Esophagus (tissue), 2 donors: ENCODE data around the gene RER1. TPM values are rescaled to one million over a fixed set of nuclear protein-coding genes. Genes with fewer than 3 reads are reported as not detected.

ENCODE experiments used
- H3K27ac ChIP-seq, 2 donors: one replicate each; pipeline ENCODE4 v1.5.1; 2013; ENCODE audit warnings: low read depth in 2 of 2, mild to moderate bottlenecking in 2 of 2, inconsistent platforms in 1 of 2, low read length in 1 of 2, moderate library complexity in 1 of 2
- H3K27me3 ChIP-seq, 2 donors: one replicate each; pipeline ENCODE4 v1.6.1; 2013; ENCODE audit warnings: low read length in 2 of 2, control low read depth in 1 of 2, mild to moderate bottlenecking in 1 of 2; ENCODE audit not compliant: insufficient read depth in 2 of 2, control insufficient read depth in 1 of 2
- H3K36me3 ChIP-seq, 2 donors: one replicate each; pipeline ENCODE4 v1.6.1; 2013; ENCODE audit warnings: low read length in 1 of 2; ENCODE audit not compliant: control insufficient read depth in 2 of 2, insufficient read depth in 2 of 2
- H3K4me1 ChIP-seq, 2 donors: one replicate each; pipeline ENCODE4 v1.6.1; 2013; ENCODE audit warnings: low read length in 1 of 2; ENCODE audit not compliant: control insufficient read depth in 2 of 2, insufficient read depth in 2 of 2
- H3K4me3 ChIP-seq, 2 donors: one replicate each; pipeline ENCODE4 v1.5.1; 2013; ENCODE audit warnings: low read length in 2 of 2, mild to moderate bottlenecking in 2 of 2, low read depth in 1 of 2, moderate library complexity in 1 of 2
- H3K9me3 ChIP-seq, 2 donors: one replicate each; pipeline ENCODE4 v1.6.1; 2013; ENCODE audit warnings: mild to moderate bottlenecking in 2 of 2, low read depth in 1 of 2, low read length in 1 of 2, moderate library complexity in 1 of 2; ENCODE audit not compliant: control insufficient read depth in 2 of 2, insufficient read depth in 1 of 2
- WGBS, 2 donors: extraction: QIAGEN DNeasy Blood & Tissue Kit; methylation state at CpG; one replicate each; pipeline ENCODE4 v1.1.7; 2013; 5-methylcytosine and 5-hydroxymethylcytosine counted together
- polyA plus RNA-seq, 2 donors: library from polyadenylated mRNA; stranded (reverse); fragments of 200-250 nt; gene quantifications; one replicate each; pipeline ENCODE4 v1.2.3, GENCODE V29; 2013
- donor health status: healthy with polysubstance abuse.
- donor health status: Bipolar disorder and iron deficiency.

The RER1 gene
- polyA plus RNA-seq, 2 donors = 85.8 to 116 TPM

- 34 to 42% methylated on average over 9 to 10 of the region's 10 CpGs for WGBS, 2 donors
- Histone ChIP-seq H3K4me1 (peaks cover 5 to 37% of the 10 kb centered on the region in 2 donors), H3K36me3 (peaks cover 0 to 17% of the 10 kb centered on the region in 2 donors), H3K27ac (no peak overlapping the region), H3K27me3 (no peaks in the 10 kb centered on the region), H3K4me3 (no peak overlapping the region), H3K9me3 (peaks cover 0 to 3% of the 10 kb centered on the region in 2 donors)
These were observed 39.9 kb downstream of the RER1 start for GRCh38 chr1:2431518-2431917.

DNA sequence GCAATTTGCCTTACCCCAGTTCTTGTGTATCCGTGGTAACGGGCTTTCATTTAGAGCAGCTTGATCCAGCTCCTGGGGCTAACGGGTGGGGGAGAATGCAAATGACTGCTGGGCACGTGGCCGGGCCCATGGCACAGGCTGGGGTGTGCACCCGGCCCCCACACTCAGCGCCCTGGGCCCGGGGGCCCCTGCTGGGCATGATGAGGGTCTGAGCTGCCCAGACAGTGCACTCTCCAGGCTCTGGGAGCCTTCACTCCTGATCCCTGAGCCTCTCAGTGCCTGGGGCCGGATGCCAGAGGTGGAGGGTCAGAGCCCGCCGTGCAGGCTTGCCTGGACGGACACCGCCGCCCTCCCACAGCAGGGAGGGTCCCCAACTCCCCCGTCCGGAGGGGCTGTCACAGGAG is 40.8 kb downstream of the RER1 start:
- H3K36me3 ChIP-seq = peaks cover 0 to 17% of the 10 kb centered on the region in 2 donors
- peaks cover 0 to 3% of the 10 kb centered on the region in 2 donors for H3K9me3 ChIP-seq
- 33 to 40% methylated on average over 15 to 16 of the region's 16 CpGs for WGBS, 2 donors
- H3K27me3 ChIP-seq = no peaks in the 10 kb centered on the region
- H3K27ac ChIP-seq = no peak overlapping the region
- peaks cover 4 to 35% of the 10 kb centered on the region in 2 donors for H3K4me1 ChIP-seq
- no peak overlapping the region for H3K4me3 ChIP-seq

DNA sequence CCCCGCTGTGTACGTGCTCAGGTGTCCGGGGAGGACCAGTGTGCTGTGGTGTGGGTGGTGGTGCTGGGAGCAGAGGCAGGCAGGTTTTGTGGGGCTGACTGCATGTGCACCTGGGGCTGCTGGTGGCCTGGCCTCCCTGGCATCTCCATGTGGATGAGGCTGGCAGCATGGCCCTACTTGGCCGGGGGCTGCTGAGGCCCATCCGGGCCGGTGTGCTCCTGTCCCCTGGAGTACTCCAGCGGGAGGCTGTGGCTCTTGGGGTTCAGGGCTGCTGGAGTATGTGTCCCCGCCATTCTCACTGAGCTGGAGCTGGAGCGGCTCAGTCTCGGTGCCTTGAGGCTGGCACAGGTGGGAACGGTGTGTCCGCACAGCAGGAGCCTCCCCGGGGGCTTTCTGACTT is 41.6 kb downstream of the RER1 start:
- no peak overlapping the region for H3K27ac ChIP-seq
- no peak overlapping the region for H3K4me3 ChIP-seq
- no peaks in the 10 kb centered on the region for H3K27me3 ChIP-seq
- WGBS, 2 donors = 84 to 89% methylated on average over 13 of the region's 13 CpGs
- H3K36me3 ChIP-seq = peaks cover 0 to 17% of the 10 kb centered on the region in 2 donors
- H3K4me1 ChIP-seq = peaks cover 4 to 35% of the 10 kb centered on the region in 2 donors
- H3K9me3 ChIP-seq = peaks cover 0 to 3% of the 10 kb centered on the region in 2 donors

DNA sequence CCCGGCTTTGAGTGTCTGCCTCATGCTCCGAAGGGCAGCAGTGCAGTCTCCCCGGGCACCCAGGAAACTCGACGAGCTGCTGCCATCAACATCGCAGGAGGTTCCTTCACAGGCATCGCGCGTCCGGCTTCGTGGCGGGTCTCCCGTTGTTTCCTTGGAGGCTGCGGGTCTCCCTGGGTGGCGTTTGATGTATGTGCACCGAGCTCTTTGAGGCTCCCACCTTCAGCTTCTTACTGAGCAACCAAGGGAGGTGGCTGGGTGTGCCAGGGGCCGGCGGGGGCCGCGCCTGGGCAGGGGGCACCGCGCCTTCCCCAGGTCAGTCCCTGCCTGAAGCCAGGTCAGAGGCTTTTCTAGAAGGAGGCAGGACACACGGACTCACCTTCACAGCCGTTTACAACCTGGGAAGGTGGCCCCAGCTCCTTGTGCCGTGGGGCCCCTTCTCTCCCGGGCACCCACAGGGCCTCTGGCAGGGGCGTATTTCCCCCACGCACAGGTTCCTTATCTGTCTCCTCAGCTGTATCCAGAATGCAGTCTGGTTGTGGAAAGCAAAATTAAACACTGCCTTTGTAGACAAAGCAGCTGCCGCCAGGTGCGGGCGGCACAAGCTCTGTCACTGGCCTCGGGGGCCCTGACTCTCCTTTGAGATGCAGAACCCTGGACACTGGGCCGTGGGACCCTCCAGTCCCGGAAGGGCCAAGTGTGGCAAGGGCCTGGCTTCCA is 42.5 kb downstream of the RER1 start:
- H3K27ac ChIP-seq = no peak overlapping the region

GRCh38 chr1:2435091-2435490 is 43.5 kb downstream of the RER1 start:
- Histone ChIP-seq H3K27me3 (no peaks in the 10 kb centered on the region), H3K9me3 (peaks cover 0 to 3% of the 10 kb centered on the region in 2 donors), H3K4me3 (no peak overlapping the region), H3K4me1 (peaks cover 6 to 33% of the 10 kb centered on the region in 2 donors), H3K27ac (no peak overlapping the region), H3K36me3 (peaks cover 0 to 17% of the 10 kb centered on the region in 2 donors)
- 67 to 73% methylated on average over 9 of the region's 9 CpGs for WGBS, 2 donors

More for the DNA sequence above, 42.5 kb downstream of the RER1 start:
- peaks cover 0 to 17% of the 10 kb centered on the region in 2 donors for H3K36me3 ChIP-seq
- WGBS, 2 donors = 68 to 72% methylated on average over 34 of the region's 34 CpGs
- no peaks in the 10 kb centered on the region for H3K27me3 ChIP-seq
- no peak overlapping the region for H3K4me3 ChIP-seq
- H3K9me3 ChIP-seq = peaks cover 0 to 3% of the 10 kb centered on the region in 2 donors
- H3K4me1 ChIP-seq = peaks cover 6 to 39% of the 10 kb centered on the region in 2 donors

DNA sequence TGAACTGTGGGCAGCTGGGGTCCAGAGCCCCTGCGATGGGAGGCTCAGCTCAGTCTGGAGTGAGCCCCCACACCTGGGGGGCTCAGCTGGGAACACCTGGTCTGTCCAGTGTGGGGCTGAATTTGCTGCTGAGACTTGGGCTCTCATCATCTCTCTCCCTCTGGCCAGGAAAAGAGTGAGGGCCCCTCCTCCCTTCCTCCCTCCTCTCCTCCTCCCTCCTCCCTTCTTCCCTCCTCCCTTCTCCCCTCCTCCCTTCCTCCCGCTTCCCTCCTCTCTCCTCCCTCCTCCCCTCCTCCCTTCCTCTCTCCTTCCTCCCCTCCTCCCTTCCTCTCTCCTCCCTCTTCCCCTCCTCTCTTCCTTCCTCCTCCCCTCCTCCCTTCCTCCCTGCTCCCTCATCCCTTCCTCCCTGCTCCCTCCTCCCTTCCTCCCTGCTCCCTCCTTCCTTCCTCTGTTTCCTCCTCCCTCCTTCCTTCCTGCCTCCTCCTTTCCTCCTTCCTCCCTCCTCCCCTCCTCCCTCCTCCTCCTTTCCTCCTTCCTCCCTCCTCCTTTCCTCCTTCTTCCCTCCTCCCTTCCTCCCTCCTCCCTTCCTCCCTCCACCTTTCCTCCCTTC is 44.2 kb downstream of the RER1 start:
- peaks cover 0 to 3% of the 10 kb centered on the region in 2 donors for H3K9me3 ChIP-seq
- 50 to 59% methylated on average over 1 to 2 of the region's 2 CpGs for WGBS, 2 donors

DNA sequence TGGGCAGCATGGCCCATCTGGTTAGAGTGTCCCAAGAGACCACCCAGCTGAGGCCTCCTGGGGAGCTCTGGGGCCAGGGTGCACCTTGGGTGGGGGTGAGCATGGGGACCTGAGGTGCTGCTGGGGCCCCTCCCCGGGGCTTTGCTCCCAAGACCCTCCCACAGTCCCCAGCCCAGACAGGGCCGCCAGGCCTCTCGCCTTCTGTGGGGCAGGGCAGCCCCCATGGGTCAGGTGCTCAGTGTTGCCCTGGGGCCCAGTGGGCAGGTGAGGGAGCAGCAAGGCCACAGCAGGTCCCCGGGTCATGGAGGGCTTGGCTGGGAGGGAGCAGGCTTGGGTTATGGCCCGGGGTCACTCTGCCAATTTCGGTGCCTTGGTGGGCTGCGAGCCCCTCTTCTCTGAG is 45.2 kb downstream of the RER1 start:
- 74 to 88% methylated on average over 5 to 7 of the region's 7 CpGs for WGBS, 2 donors
- H3K27ac ChIP-seq = no peak overlapping the region
- H3K36me3 ChIP-seq = peaks cover 0 to 11% of the 10 kb centered on the region in 2 donors
- peaks cover 0 to 4% of the 10 kb centered on the region in 2 donors for H3K27me3 ChIP-seq
- no peak overlapping the region for H3K4me3 ChIP-seq
- peaks cover 0 to 3% of the 10 kb centered on the region in 2 donors for H3K9me3 ChIP-seq
- H3K4me1 ChIP-seq = peaks cover 6 to 18% of the 10 kb centered on the region in 2 donors

More for the DNA sequence above, 44.2 kb downstream of the RER1 start:
- H3K27ac ChIP-seq = no peak overlapping the region
- H3K27me3 ChIP-seq = peaks cover 0 to 2% of the 10 kb centered on the region in 2 donors
- H3K36me3 ChIP-seq = peaks cover 0 to 12% of the 10 kb centered on the region in 2 donors
- no peak overlapping the region for H3K4me3 ChIP-seq
- H3K4me1 ChIP-seq = peaks cover 6 to 28% of the 10 kb centered on the region in 2 donors

DNA sequence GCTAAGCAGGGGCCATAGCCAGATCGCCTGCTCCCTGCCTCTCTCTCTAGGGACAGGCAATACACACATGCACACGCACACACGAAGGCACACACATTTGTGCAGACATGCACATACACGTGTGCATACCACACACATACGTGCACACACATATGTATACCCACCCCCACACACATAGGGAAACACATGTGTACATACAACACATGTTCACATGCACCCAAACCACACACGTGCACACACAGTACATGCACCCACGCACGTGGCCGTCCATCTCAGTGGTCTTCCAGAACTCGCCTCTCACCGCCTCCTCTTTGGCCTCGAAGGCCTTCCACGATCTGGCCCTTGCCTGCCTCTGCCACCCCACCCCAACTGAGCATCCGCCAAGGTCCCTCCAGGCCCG is 46.0 kb downstream of the RER1 start:
- Histone ChIP-seq H3K4me3 (no peak overlapping the region), H3K4me1 (peaks cover 3 to 14% of the 10 kb centered on the region in 2 donors), H3K9me3 (peaks cover 0 to 3% of the 10 kb centered on the region in 2 donors), H3K27ac (no peak overlapping the region), H3K36me3 (peaks cover 0 to 9% of the 10 kb centered on the region in 2 donors), H3K27me3 (peaks cover 0 to 4% of the 10 kb centered on the region in 2 donors)
- 60 to 77% methylated on average over 15 of the region's 15 CpGs for WGBS, 2 donors

- Histone ChIP-seq H3K36me3 (peaks cover 0 to 5% of the 10 kb centered on the region in 2 donors), H3K27me3 (peaks cover 0 to 4% of the 10 kb centered on the region in 2 donors), H3K9me3 (peaks cover 0 to 3% of the 10 kb centered on the region in 2 donors), H3K27ac (no peak overlapping the region), H3K4me3 (no peak overlapping the region), H3K4me1 (peaks cover 3 to 16% of the 10 kb centered on the region in 2 donors)
- WGBS, 2 donors = 35 to 59% methylated on average over 15 of the region's 15 CpGs
These were observed 46.4 kb downstream of the RER1 start for GRCh38 chr1:2438038-2438437.
